ENCODE results near the gene TBCC. TPM values are rescaled to one million over a fixed set of nuclear protein-coding genes. Genes with fewer than 3 reads are reported as not detected.

Gene TBCC
- total and polyA plus RNA-seq, 4 donors, result 6.9 to 13.5 (median 11.7) TPM

- Histone ChIP-seq H3K4me1 (ENCODE audit: control insufficient read depth in 4 of 4, insufficient read depth in 4 of 4, low read length in 3 of 4) (peaks cover 0 to 10% (median 3%) of the 10 kb centered on the region in 4 donors), H3K27me3 (ENCODE audit: control insufficient read depth in 4 of 4, insufficient read depth in 4 of 4, low read length in 3 of 4) (no peaks in the 10 kb centered on the region), H3K27ac (ENCODE audit: low read depth in 1 of 2, low read length in 2 of 2) (no peak overlapping the region), H3K9me3 (ENCODE audit: control insufficient read depth in 4 of 4, low read length in 3 of 4) (no peaks in the 10 kb centered on the region), H3K9ac (ENCODE audit: low read depth in 1 of 2, low read length in 2 of 2) (no peak overlapping the region), H3K4me3 (ENCODE audit: low read depth in 1 of 3, low read length in 3 of 3) (no peak overlapping the region), H3K36me3 (ENCODE audit: control insufficient read depth in 4 of 4, insufficient read depth in 3 of 4, low read depth in 1 of 4, low read length in 3 of 4) (no peaks in the 10 kb centered on the region)
- WGBS, result 84% methylated on average over 3 of the region's 3 CpGs
- TF ChIP-seq MAX (IDR thresholded peaks at IDR 0.05), result no peak
- DNase-seq (ENCODE audit: low spot score), result no peak
These were observed 5.2 kb upstream of the TBCC start for GRCh38 chr6:42751055-42751454.

DNA sequence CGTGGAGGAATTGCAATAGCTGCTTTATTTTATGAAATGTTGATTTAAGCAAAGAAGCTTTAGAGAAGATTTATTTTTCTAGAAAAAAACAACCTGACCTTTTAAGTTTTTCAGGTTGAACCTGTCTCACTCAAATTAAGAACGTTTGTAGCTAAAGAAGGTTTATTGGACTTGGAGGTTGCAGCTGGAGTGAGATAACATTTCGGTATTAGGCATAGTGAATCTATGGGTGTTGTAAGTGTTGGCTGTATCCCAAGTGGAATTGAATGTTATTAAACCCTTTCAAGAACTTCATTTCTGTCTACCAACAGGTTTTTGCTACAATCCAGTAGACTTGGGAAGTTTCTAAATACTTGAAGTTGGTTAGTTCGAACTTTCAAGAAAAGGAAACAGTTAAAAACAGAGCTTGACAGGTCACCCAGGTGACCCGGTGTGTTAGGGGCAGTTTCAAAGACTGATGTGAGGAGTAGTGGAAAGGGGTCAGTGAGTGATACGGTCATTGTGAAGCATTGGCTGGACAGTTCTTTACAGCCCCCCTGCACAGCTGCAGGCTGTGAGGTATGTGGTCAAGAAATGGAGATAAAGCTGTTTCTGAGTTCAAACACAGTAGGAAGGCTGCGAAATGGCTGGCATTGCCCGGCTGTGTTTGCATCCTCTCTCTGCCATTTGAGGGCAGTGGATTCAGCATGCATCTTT lies 2.4 kb upstream of the TBCC start:
- 64% methylated on average over 8 of the region's 8 CpGs for WGBS
- no peaks in the 10 kb centered on the region for H3K27me3 ChIP-seq (ENCODE audit: control insufficient read depth in 4 of 4, insufficient read depth in 4 of 4, low read length in 3 of 4)
- no peak for DNase-seq (ENCODE audit: low spot score)
- no peak overlapping the region for H3K27ac ChIP-seq (ENCODE audit: low read depth in 1 of 2, low read length in 2 of 2)
- H3K4me3 ChIP-seq (ENCODE audit: low read depth in 1 of 3, low read length in 3 of 3), result no peak overlapping the region
- no peaks in the 10 kb centered on the region for H3K9me3 ChIP-seq (ENCODE audit: control insufficient read depth in 4 of 4, low read length in 3 of 4)
- no peak for TF ChIP-seq NR2F2 (IDR thresholded peaks at IDR 0.05)
- TF ChIP-seq EGR1 (IDR thresholded peaks at IDR 0.05; ENCODE audit: low read depth in 2 of 2), result no peak
- no peak for TF ChIP-seq JUND (IDR thresholded peaks at IDR 0.05)
- no peak for TF ChIP-seq FOXA2 (IDR thresholded peaks at IDR 0.05)
- TF ChIP-seq CTCF (IDR thresholded peaks at IDR 0.05; ENCODE audit: low read depth, low read length, missing input control), result no peak
- TF ChIP-seq HNF4A (conservative IDR thresholded peaks at IDR 0.05), result no peak
- no peak for TF ChIP-seq MAX (IDR thresholded peaks at IDR 0.05)
- no peak for TF ChIP-seq RAD21 (IDR thresholded peaks at IDR 0.05)
- TF ChIP-seq, protein P1, sequence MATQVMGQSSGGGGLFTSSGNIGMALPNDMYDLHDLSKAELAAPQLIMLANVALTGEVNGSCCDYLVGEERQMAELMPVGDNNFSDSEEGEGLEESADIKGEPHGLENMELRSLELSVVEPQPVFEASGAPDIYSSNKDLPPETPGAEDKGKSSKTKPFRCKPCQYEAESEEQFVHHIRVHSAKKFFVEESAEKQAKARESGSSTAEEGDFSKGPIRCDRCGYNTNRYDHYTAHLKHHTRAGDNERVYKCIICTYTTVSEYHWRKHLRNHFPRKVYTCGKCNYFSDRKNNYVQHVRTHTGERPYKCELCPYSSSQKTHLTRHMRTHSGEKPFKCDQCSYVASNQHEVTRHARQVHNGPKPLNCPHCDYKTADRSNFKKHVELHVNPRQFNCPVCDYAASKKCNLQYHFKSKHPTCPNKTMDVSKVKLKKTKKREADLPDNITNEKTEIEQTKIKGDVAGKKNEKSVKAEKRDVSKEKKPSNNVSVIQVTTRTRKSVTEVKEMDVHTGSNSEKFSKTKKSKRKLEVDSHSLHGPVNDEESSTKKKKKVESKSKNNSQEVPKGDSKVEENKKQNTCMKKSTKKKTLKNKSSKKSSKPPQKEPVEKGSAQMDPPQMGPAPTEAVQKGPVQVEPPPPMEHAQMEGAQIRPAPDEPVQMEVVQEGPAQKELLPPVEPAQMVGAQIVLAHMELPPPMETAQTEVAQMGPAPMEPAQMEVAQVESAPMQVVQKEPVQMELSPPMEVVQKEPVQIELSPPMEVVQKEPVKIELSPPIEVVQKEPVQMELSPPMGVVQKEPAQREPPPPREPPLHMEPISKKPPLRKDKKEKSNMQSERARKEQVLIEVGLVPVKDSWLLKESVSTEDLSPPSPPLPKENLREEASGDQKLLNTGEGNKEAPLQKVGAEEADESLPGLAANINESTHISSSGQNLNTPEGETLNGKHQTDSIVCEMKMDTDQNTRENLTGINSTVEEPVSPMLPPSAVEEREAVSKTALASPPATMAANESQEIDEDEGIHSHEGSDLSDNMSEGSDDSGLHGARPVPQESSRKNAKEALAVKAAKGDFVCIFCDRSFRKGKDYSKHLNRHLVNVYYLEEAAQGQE (IDR thresholded peaks at IDR 0.05), result no peak
- no peak for TF ChIP-seq HNF4G (IDR thresholded peaks at IDR 0.05)
- TF ChIP-seq GABPA (IDR thresholded peaks at IDR 0.05 in 1 of 2, conservative IDR thresholded peaks at IDR 0.05 in 1 of 2), result no peak
- H3K4me1 ChIP-seq (ENCODE audit: control insufficient read depth in 4 of 4, insufficient read depth in 4 of 4, low read length in 3 of 4), result peaks cover 7 to 27% (median 13%) of the 10 kb centered on the region in 4 donors
- H3K36me3 ChIP-seq (ENCODE audit: control insufficient read depth in 4 of 4, insufficient read depth in 3 of 4, low read depth in 1 of 4, low read length in 3 of 4), result no peaks in the 10 kb centered on the region
- H3K9ac ChIP-seq (ENCODE audit: low read depth in 1 of 2, low read length in 2 of 2), result no peak overlapping the region
